ENCODE results near the gene ZDHHC14.

GRCh38 chr6:157592980-157593379, 212.0 kb downstream of the ZDHHC14 start:
- no peak for TF ChIP-seq CTCF (IDR thresholded peaks at IDR 0.05)
- TF ChIP-seq POLR2A (IDR thresholded peaks at IDR 0.05): no peak
- no peak for TF ChIP-seq POLR2AphosphoS5 (IDR thresholded peaks at IDR 0.05)

Measured in prostate gland (tissue), 2 donors.